Right lobe of liver (tissue), 6 donors: ENCODE results near the gene TPGS1. TPM values are rescaled to one million over a fixed set of nuclear protein-coding genes. Genes with fewer than 3 reads are reported as not detected.
A peak's percentile ranks its signal among the peaks of the same experiment; 100 is the strongest.

ENCODE experiments used
- ATAC-seq, 4 donors: fragments of 200-7000 bp; cut with Tn5 transposase; one replicate each; pipeline ENCODE4 v1.9.1; 2020; ENCODE audit warnings: mild to moderate bottlenecking in 4 of 4, moderate library complexity in 4 of 4
- DNase-seq, 3 donors: peaks; one replicate each; pipeline ENCODE4 v3.0.0-alpha.2; 2020
- H3K27ac ChIP-seq, 3 donors: fragments of 200-600 bp; one replicate each; pipeline ENCODE4 v1.8.0; 2022
- H3K27me3 ChIP-seq, 2 donors: fragments of 200-600 bp; one replicate each; pipeline ENCODE4 v1.8.0; 2022
- H3K36me3 ChIP-seq, 4 donors: fragments of 200-600 bp; sonication (generic) in 1 of 4; one replicate each; pipeline versions ENCODE4 v1.5.1 to v1.8.0; 2017 to 2022; ENCODE audit warnings: control low read depth in 1 of 4
- H3K4me1 ChIP-seq, 4 donors: fragments of 200-600 bp; sonication (generic) in 1 of 4; one replicate each; pipeline versions ENCODE4 v1.5.1 to v1.8.0; 2017 to 2022; ENCODE audit warnings: control low read depth in 1 of 4
- H3K4me3 ChIP-seq, 3 donors: fragments of 200-600 bp; one replicate each; pipeline ENCODE4 v1.8.0; 2022
- H3K9me3 ChIP-seq, 4 donors: fragments of 200-600 bp; sonication (generic) in 1 of 4; one replicate each; pipeline versions ENCODE4 v1.5.1 to v1.8.0; 2017 to 2022; ENCODE audit warnings: control low read depth in 1 of 4
- POLR2A ChIP-seq: fragments of 450-650 bp; IDR thresholded peaks from one replicate; pipeline ENCODE4 v1.6.1; 2017; ENCODE audit warnings: antibody characterized with exemption, mild to moderate bottlenecking
- WGBS: methylation state at CpG from one replicate; pipeline ENCODE4 v1.1.6; 2018; ENCODE audit warnings: low coverage, low lambda C conversion rate; ENCODE audit not compliant: insufficient coverage; ENCODE audit errors: missing lambda C conversion rate; 5-methylcytosine and 5-hydroxymethylcytosine counted together
- intact Hi-C, 2 donors: fragments of 100-400 bp; cut with DNase I; formaldehyde crosslinking; loops; one replicate each; pipeline versions ENCODE4 v1.11.2 to v1.14.1; 2022
- total RNA-seq, 6 experiments: library from RNA; depleted of rRNA in 2 of 6; stranded (reverse); fragments of >200 nt in 2 of 6; fragmentation: NEBNext Ultra II Directional in 3 of 6; extraction: Animal tissue kit (Norgen Biotek cat#: 25700) in 3 of 6; gene quantifications; one replicate each; pipeline versions ENCODE4 v1.1.0 to v1.2.4, GENCODE V29; 2016 to 2023
- TF ChIP-seq, protein P1 (sequence below), 4 donors: fragments of 200-600 bp in 3 of 4; fragments of 450-650 bp in 1 of 4; IDR thresholded peaks; one replicate each; pipeline versions ENCODE4 v1.5.1 to v1.8.0; 2016 to 2022; ENCODE audit warnings: antibody characterized with exemption in 4 of 4, mild to moderate bottlenecking in 2 of 4
- donor health status: DM: no; HTN: yes; CAD: no.
- donor health status: DM: no; HTN: no; CAD: no.
- donor health status: DM: no; HTN: no; CAD: no.
- donor health status: DM: no; HTN: yes; CAD: no.
- donor health status: DM: no; HTN: yes; CAD: no.

TPGS1 gene
- total RNA-seq, 6 experiments from 2014 or later, result 8.2 to 42.2 (median 10.3) TPM

DNA sequence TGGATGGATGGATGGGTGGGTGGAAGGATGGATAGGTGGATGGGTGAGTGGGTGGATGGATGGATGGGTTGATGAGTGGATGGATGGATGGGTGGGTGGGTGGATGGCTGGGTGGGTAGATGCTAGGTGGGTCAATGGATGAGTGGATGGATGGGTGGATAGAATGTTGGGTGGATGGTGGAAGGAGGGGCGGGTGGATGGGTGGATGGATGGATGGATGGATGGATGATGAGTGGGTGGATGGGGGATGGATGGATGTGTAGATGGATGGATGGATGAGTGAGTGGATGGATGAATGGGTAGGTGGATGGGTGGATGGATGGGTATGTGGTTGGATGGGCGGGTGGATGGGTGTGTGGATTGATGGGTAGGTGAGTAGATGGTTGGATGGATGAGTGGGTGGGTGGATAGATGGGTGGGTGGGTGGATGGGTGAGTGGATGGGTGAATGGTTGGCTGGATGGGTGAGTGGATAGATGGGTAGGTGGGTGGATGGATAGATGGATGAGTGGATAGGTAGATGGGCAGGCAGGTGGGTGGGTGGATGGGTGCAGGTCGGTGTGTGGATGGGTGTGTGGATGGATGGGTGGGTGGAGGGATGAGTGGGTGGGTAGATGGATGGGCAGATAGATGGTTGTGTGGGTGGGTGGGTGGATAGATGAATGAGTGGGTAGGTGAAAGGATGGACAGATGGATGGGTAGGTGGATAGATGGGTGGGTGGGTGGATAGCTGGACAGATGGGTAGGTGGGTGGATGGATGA, 42.1 kb upstream of the TPGS1 start:
- WGBS, result 96% methylated on average over 3 of the region's 3 CpGs
- DNase-seq (no peak), ATAC-seq (no peak)
- Histone ChIP-seq H3K27ac (no peak overlapping the region), H3K4me3 (no peak overlapping the region), H3K9me3 (no peaks in the 10 kb centered on the region), H3K36me3 (no peaks in the 10 kb centered on the region), H3K4me1 (peaks cover 0 to 9% (median 0%) of the 10 kb centered on the region in 4 donors), H3K27me3 (no peaks in the 10 kb centered on the region)
- TF ChIP-seq, protein P1, sequence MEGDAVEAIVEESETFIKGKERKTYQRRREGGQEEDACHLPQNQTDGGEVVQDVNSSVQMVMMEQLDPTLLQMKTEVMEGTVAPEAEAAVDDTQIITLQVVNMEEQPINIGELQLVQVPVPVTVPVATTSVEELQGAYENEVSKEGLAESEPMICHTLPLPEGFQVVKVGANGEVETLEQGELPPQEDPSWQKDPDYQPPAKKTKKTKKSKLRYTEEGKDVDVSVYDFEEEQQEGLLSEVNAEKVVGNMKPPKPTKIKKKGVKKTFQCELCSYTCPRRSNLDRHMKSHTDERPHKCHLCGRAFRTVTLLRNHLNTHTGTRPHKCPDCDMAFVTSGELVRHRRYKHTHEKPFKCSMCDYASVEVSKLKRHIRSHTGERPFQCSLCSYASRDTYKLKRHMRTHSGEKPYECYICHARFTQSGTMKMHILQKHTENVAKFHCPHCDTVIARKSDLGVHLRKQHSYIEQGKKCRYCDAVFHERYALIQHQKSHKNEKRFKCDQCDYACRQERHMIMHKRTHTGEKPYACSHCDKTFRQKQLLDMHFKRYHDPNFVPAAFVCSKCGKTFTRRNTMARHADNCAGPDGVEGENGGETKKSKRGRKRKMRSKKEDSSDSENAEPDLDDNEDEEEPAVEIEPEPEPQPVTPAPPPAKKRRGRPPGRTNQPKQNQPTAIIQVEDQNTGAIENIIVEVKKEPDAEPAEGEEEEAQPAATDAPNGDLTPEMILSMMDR (IDR thresholded peaks at IDR 0.05), result no peak
- no peak for TF ChIP-seq POLR2A
- intact Hi-C loops, result no loop called here

DNA sequence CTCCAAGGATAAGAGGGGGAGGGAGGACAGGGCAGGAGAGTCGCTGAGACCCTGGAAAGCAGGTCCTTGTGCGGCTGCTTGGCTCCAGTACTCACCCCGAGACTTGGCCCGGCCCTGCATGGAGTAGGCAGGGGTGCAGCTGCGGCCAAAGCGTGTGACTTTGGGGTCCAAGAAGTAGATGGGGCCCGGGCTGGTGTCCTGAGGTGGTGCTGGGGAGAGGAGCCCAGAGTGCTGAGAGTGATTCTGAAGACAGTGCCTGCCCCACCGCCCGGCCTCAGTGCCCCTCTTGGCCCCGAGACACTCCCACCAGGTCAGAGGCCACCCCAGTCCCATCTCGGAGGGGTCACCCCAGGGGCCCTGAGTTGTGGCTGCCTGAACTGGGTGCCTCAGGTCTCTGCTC, 39.7 kb upstream of the TPGS1 start:
- intact Hi-C loops, result no loop called here
- Histone ChIP-seq H3K36me3 (no peaks in the 10 kb centered on the region), H3K4me3 (no peak overlapping the region), H3K9me3 (no peaks in the 10 kb centered on the region), H3K4me1 (no peaks in the 10 kb centered on the region), H3K27me3 (no peaks in the 10 kb centered on the region), H3K27ac (no peak overlapping the region)
- TF ChIP-seq, protein P1 (IDR thresholded peaks at IDR 0.05), result no peak
- no peak for TF ChIP-seq POLR2A
- DNase-seq (no peak), ATAC-seq (peak in 1 of 4 donors; percentile 4)
- 64% methylated on average over 4 of the region's 11 CpGs for WGBS

DNA sequence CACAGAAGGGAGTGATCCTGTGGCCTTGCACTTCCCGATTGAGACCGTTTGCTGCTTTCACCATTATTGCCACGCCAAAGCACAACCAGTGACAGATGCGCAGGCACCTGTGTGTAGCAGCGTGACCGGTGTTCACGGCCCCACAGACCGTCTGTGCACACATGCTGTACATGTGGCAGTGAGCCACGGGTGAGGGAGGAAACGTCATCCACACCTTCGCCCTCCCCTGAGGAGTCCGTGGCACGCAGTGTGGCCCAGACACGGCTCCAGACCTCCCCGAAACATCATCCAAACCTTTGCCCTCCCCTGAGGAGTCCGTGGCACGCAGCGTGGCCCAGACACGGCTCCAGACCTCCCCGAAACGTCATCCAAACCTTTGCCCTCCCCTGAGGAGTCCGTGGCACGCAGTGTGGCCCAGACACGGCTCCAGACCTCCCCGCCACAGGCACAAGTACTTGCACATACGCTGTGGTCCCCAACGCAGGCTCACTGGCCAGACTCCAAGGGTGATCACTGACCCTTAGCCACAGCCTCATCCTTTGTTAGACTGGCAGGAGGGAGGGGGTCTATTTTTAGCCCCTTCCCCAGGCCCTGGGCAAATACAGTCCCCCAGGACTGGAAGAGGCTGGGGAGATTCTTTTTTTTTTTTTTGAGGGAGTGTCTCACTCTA, 38.6 kb upstream of the TPGS1 start:
- no peaks in the 10 kb centered on the region for H3K36me3 ChIP-seq
- H3K4me1 ChIP-seq, result no peaks in the 10 kb centered on the region
- intact Hi-C loops, result no loop called here
- DNase-seq (peak in 1 of 3 donors; percentile 42), ATAC-seq (no peak)
- no peak overlapping the region for H3K27ac ChIP-seq
- WGBS, result 77% methylated on average over 8 of the region's 27 CpGs
- TF ChIP-seq, protein P1 (IDR thresholded peaks at IDR 0.05), result no peak
- TF ChIP-seq POLR2A, result no peak
- no peaks in the 10 kb centered on the region for H3K9me3 ChIP-seq
- no peak overlapping the region for H3K4me3 ChIP-seq
- no peaks in the 10 kb centered on the region for H3K27me3 ChIP-seq

DNA sequence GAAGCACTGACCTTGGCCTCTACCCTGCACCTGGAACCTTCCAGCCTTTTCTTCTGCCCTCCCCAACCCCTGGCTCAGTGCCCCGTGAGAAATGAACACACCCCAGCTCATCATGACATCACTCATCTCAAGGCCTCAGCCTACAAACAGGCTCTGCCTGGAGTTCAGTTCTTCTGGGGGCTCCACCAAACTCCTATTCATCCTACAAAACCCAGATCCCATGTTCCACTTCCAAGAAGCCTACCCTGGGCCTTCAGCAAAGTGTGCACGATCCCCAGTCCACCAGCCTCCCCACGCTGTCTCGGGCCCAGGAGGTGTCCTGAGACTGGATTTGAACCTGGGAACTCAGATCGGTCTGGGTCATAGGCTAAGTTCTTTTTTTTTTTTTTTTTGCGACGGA, 37.5 kb upstream of the TPGS1 start:
- 69% methylated on average over 6 of the region's 7 CpGs for WGBS
- Histone ChIP-seq H3K9me3 (no peaks in the 10 kb centered on the region), H3K4me3 (no peak overlapping the region), H3K27ac (no peak overlapping the region), H3K4me1 (no peaks in the 10 kb centered on the region), H3K36me3 (no peaks in the 10 kb centered on the region), H3K27me3 (no peaks in the 10 kb centered on the region)
- ATAC-seq, result peak in 1 of 4 donors; percentile 19
- intact Hi-C loops, result no loop called here
- no peak for DNase-seq
- TF ChIP-seq, protein P1 (IDR thresholded peaks at IDR 0.05), result no peak
- TF ChIP-seq POLR2A, result no peak
